DLD1 (cell line): ENCODE results near the gene CADPS.

ENCODE experiments used
- in situ Hi-C: cut with HindIII; loops from 2 replicates; pipeline ENCODE4 v1.10.0; 2017; ENCODE audit warnings: low sequenced_read_pairs

CADPS gene

GRCh38 chr3:62566022-62566557, 309.1 kb downstream of the CADPS start:
- in situ Hi-C loops: no loop called here

GRCh38 chr3:62562596-62562995, 312.6 kb downstream of the CADPS start:
- in situ Hi-C loops: no loop called here

- in situ Hi-C loops: no loop called here
These were observed 313.2 kb downstream of the CADPS start for GRCh38 chr3:62562017-62562416.

GRCh38 chr3:62559831-62560445, 315.3 kb downstream of the CADPS start:
- in situ Hi-C loops: no loop called here

- in situ Hi-C loops: no loop called here
These were observed 316.6 kb downstream of the CADPS start for GRCh38 chr3:62558549-62559112.

- in situ Hi-C loops: no loop called here
These were observed 317.2 kb downstream of the CADPS start for GRCh38 chr3:62557983-62558382.

- in situ Hi-C loops: no loop called here
These were observed 317.8 kb downstream of the CADPS start for GRCh38 chr3:62557450-62557849.

GRCh38 chr3:62556121-62556815, 318.9 kb downstream of the CADPS start:
- in situ Hi-C loops: no loop called here

- in situ Hi-C loops: no loop called here
These were observed 320.9 kb downstream of the CADPS start for GRCh38 chr3:62554264-62554799.

- in situ Hi-C loops: no loop called here
These were observed 321.4 kb downstream of the CADPS start for GRCh38 chr3:62553811-62554210.

- in situ Hi-C loops: no loop called here
These were observed 323.7 kb downstream of the CADPS start for GRCh38 chr3:62551556-62551955.

- in situ Hi-C loops: no loop called here
These were observed 324.8 kb downstream of the CADPS start for GRCh38 chr3:62550439-62550838.

GRCh38 chr3:62548528-62549205, 326.5 kb downstream of the CADPS start:
- in situ Hi-C loops: no loop called here

GRCh38 chr3:62546266-62546665, 328.9 kb downstream of the CADPS start:
- in situ Hi-C loops: no loop called here

GRCh38 chr3:62542185-62542584, 333.0 kb downstream of the CADPS start:
- in situ Hi-C loops: no loop called here

- in situ Hi-C loops: no loop called here
These were observed 335.5 kb downstream of the CADPS start for GRCh38 chr3:62539762-62540161.

- in situ Hi-C loops: no loop called here
These were observed 336.4 kb downstream of the CADPS start for GRCh38 chr3:62538691-62539356.

GRCh38 chr3:62534326-62534725, 340.9 kb downstream of the CADPS start:
- in situ Hi-C loops: no loop called here

GRCh38 chr3:62532796-62533195, 342.4 kb downstream of the CADPS start:
- in situ Hi-C loops: no loop called here

GRCh38 chr3:62531981-62532380, 343.2 kb downstream of the CADPS start:
- in situ Hi-C loops: no loop called here

GRCh38 chr3:62531493-62531892, 343.7 kb downstream of the CADPS start:
- in situ Hi-C loops: no loop called here
